GM11168 (cell line): Measurements from ENCODE around the gene AKAP12.
"Not testable (repeated sequence)": the region's sequence is repeated elsewhere in the genome, so short reads cannot be mapped to it uniquely, and the experiment has no call there.

Experiments used
- in situ Hi-C: fragments of 300-500 bp; cut with MboI; formaldehyde crosslinking; loops from one replicate; pipeline ENCODE4 v1.12.0; 2022; ENCODE audit warnings: low sequenced_read_pairs; ENCODE audit not compliant: unreplicated experiment

Gene AKAP12

DNA sequence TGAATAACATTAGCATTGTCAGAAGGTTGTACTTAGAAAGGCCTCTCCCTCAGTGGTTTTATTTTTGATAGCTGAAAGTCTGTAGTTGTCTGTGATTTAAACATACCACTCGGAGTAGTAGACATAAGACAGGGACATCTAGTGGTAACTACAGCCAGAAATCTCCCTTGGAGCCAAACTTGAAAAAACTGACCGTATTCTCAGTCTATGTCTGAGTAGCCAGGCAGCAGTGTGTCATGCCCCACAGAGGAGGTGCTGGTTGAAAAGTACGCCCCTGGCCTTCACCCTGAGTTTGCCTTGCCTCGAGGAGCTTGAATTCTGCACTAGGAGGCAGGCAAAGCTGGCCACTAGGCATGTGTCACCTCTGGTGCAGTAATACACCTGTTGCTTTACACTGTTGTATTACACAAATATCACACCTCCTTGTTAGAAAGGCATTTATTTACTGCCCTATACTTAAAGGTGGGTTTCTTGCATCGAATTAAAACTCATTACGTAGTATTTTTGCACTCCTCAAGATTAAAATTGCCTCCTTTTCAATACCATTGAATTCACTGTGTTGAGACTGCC lies 130.8 kb downstream of the AKAP12 start:
- in situ Hi-C loops = no loop called here

DNA sequence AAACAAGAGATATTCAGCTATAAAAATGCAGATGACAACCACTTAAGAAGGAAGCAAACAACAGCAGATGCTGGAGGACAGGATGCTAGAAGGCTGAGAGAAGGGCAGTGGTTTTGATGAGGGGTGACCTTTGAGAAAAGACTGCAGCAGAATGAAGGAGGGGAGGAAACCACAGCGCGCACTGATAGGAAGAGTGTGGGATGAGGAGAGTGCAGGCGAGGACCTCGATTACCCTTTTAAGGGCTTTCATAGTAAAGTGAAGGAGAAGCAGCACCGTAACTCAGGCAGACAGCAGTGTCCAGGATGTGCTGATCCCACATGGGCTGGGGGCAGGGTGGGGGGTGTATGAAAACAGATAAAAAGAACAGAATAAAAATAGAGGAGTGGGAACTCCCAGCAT lies 132.4 kb downstream of the AKAP12 start:
- in situ Hi-C loops = no loop called here

DNA sequence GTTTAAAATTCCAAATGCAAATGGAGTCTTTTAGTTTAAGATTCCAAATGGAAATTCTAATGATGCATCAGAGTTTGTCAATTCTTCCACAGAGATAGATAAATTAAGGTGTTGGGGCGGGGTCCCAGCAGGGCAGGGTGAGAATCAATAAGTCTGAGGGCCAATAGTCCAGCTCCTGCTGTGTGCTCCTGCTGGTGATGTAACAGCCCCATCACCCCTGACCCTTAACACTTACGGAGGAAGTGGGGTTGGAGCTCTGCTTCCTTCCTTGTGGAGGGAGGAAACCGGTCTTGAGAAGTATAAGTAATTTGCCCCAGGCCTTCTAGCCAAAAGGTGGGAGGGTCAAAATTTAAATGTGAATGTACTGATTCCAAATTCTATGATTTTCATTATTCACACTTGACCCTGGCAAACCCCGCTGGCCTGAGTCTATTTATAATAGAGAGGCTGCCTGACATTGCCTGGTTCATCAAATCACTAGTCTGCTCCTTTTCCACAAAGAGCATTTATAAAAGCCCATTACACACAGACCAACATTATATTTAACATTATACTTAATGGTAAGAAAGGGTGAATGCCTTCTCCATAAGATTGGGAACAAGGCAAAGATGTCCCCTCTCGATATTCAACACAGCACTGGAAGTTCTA lies 134.4 kb downstream of the AKAP12 start:
- in situ Hi-C loops = no loop called here

DNA sequence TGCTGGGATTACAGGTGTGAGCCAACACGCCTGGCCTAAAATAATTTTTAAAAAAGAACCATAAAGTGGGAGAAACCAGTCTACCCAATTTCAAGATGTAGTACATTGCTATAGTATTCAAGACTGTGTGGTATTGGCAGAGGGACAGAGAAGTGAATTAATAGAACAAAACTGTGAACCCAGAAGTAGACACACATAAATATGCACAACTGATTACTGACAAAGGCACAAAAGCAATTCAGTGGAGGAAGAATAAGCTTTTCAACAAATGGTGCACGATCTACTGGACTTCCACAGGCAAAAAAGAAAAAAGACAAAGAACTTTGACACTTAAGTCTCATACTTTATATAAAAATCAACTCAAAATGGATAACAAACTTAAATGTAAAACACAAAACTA lies 136.1 kb downstream of the AKAP12 start:
- in situ Hi-C loops = no loop called here

DNA sequence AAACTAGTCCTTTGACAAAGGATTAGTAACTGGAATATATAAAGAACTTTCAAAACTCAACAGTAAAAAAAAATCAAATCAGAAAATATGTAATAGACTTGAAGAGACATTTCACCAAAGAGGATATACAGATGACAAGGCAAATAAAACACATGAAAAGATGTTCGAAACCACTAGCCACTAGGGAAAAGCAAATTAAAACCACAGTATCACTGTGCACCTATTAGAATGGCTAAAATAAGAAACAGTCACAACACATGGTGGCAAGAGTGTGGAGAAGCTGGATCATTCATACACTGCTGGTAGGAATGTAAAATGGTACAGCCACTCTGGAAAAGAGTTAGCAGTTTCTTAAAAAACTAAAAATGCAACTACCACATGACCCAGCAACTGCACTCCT lies 136.7 kb downstream of the AKAP12 start:
- in situ Hi-C loops = no loop called here

DNA sequence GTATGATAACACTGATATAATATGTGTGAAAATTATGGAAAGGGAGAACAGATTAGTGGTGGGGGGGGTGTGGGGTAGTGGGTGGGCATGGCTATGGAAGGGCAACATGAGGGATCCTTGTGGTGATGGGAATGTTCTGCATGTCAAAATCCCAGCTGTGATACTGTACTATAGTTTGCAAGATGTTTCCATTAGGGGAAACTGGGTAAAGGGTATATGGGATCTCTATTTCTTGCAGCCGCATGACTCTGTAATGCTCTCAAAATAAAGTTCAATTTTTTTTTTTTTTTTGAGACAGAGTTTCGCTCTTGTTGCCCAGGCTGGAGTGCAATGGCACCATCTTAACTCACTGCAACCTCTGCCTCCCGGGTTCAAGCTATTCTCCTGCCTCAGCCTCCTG lies 137.3 kb downstream of the AKAP12 start:
- in situ Hi-C loops = no loop called here

DNA sequence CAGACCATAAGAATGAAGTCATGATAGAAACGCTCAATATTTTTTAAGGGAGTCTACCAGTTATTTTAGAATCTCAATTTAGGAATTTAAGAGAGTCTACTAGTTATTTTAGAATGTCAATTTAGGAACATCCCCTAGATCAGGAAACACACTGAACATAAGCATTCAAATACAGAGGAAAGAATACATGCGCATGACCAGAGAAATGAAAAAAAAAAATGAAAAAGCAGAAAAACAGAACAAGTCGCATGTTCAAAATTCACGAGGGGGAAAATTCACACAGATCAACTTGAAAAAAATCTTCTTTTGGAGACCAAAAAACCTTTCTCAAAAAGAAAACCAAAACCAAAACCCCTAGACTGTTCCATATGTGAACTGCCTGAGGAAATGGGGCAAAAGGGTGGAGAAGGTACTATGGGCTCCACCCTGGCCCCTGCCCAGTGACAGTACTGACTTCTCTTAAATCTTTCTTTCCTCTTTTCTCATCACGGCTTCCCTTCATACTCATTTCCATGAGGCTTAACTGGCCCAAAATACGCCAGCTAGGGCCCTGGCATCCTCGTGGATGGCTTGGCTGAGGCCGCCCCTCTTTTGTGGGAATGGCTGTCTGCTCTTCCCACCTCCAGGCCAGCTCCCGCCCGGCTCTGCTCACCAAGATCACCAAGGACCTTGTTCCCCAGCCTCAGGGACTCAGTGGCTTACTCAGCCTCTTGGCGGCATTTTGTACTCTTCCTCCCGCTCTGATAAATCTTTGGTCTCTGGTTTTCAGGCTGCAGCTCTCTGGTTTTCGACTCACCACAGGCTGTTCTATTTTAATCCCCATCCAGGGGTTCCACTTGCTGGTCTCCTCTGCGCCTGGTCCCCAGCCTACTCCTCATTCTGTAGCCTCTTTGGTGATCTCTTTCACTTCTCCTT lies 140.4 kb downstream of the AKAP12 start:
- in situ Hi-C loops = no loop called here

DNA sequence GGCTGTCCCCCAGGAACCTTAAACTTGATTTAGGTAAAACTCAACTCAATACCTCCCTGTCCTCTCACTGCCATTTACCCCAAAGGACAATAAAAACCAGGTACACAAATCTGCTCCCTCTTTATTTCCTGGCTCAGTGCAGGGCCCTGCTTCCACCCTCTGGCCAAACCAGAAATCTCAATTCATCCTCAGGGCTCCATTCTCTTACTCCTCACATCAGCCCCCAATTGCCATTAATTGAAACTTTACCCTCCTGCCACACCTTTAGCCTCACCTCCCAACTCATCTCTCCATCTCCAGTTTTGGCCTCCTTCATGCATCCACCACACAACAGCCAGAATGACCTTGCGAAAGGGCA lies 141.1 kb downstream of the AKAP12 start:
- in situ Hi-C loops = no loop called here

DNA sequence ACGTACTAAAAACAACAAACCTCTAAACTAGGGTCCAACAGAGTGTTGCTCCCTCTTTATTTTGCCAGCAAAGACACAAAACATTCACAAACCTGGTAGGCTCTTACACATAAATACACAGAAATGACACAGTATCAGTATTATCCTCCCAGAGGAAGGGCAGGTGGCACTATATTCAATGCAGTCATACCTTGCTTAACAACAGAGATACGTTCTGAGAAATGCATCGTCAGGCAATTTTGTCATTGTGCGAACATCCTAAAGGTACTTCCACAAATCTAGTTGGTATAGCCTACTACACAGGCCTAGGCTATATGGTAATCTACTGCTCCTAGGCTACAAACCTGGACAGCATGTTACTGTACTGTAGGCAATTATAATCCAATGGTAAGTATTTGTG lies 142.0 kb downstream of the AKAP12 start:
- in situ Hi-C loops = no loop called here

DNA sequence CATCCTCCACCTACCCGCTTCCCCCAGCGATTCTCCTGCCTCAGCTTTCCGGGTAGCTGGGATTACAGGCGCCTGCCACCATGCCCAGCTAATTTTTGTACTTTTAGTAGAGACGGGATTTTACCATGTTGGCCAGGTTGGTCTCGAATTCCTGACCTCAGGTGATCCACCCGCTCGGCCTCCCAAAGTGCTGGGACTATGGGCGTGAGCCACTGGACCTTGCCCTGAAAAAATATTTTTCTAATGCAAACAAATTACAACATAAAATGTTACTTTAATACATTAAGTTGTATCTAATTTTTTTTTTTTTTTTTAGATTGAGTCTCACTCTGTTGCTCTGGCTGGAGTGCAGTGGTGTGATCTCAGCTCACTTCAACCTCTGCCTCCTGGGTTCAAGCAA lies 142.9 kb downstream of the AKAP12 start:
- in situ Hi-C loops = not testable (repeated sequence)

DNA sequence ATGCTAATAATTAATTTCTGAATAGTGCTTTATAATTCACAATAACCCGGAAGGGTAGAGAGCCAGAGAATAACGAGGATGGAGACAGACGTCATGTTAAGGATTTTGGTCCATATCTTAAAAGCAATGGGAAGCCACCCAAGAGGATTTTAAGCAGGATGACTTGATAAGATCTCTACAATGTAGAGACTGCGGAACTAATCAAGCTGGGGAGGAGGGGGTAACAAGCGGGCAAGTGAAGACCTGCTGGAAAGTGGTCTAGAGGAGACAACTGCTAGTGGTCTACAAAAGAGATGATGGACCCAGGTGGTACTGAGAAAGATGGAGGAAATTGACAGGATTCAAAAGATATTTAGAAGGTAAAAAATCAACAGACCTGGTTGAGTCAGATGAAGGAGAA lies 144.4 kb downstream of the AKAP12 start:
- in situ Hi-C loops = no loop called here

DNA sequence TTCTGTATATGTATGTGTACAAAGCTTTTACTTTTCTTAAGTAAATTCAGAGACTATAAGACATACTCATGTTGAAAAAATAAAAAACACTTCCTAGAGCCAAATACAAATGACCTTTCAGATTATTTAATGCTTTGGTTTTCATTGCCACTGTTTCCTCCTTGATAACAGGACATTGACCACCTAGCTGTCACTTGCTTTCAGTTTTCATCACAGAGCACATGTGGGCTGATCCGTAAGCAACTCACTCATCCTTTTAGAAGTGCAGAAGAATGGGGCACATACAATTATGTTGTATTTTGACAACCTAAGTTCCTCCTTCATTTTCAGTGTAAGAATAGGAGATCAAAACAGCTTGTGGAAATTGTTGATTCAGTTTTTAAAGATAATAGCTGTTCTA lies 145.4 kb downstream of the AKAP12 start:
- in situ Hi-C loops = no loop called here

DNA sequence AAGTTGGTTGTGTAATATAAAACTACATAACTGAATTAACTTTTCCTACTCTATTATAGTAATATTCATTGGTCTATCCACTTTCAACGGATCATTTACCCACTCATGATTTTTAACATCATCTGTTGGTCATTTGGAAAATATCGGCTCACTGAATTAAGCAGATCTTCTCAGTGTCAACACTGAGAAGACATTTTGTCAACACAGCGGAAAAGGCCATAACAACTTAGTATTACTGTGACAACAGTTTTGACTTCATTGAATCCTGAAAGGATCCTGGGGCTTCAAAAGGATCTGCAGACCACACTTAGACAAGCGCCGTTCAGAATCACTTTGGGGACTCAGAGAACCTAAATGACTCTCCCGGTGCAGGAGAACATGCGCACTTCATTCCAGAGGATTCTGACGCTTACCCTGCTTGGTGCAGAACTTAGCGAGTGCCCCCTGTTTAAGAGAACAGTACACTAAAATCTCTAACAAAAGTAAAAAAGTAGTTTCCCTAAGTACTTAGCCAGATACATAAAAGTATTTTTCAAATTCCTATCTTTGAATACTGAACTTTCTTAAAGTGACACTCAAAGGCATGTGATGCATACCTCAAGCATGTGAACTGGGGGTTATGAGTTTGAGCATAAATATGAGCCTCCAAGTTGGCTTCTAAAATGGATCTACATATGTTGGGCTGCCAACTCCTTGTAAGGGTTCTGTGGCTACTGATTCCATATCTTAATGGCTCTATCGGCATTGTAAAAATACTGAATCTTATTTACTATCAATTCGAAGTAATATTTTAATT lies 147.6 kb downstream of the AKAP12 start:
- in situ Hi-C loops = no loop called here

DNA sequence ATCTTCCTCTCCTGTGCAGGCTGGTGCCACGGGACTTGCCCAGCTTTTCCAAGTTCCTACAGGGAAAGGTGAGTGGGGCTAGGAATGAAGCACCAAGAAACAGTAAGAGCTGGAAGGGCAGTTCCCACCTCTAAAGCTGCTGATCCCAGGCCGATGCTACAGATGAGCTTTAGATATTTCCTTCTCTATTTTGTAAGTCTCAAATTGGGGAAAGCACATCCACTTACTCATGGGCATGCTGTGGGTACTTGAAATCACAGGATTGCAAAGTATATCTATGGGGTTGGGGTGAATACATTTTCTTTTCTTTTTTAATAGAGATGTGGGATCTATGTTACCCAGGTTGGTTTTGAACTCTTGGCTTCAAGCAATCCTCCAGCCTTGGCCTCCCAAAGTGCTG lies 148.5 kb downstream of the AKAP12 start:
- in situ Hi-C loops = no loop called here

DNA sequence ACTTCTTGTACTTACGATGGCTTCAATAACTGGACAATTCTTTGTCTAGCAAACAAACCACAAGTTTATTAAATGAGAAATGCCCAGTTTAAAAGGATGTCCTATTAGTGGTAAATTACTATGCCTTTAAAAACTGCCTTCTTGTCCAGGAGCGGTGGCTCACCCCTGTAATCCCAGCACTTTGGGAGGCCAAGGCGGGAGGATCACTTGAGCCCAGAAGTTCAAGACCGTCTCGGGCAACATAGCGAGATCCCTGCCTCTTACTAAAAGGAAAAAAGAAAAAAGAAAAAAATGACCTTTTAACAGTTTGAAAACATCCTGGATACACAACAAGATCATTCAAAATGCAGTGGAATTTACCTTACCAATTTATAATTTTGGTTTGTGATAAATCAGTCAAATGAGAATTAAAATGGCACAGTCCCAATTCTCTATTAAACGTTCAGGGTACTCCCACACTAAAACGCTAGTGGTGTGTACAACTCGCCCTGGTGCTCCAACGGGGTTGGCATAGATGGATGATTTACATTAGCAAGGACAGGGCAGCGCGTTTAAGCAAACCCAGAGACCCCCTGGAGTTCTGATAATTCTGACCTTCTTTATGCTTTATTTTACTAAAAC lies 149.3 kb downstream of the AKAP12 start:
- in situ Hi-C loops = no loop called here

DNA sequence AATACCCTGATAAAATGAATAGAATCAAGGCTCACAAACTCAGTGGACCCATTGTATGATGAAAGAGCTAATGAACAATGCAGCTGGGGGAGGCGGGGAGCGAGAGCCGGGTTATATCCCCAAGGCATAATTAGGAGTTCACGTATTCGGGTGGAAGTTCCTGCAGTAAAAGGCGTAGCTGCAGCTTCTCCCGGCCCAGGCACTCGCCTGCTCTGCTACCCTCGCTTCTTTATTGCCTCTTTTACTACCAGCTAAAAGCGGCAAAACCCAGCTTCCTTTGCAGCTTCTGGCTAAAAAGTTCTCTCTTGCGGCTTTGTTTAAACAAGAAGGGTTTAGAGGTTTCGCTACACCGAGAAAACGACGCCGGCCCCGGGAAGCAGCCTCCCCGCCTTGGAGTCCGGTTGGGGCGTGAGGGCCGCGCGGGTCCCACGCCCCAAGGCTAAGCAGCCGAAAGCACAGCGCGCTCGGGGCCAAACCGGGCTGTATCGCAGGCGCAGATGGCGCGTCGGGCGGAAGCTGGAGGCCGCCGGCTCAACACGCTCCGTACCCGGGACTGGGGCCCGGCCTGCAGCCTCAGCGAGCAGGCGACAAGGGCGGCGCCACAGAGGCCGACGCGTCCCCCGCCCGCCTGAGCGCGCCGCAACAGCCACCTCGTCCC lies 150.0 kb downstream of the AKAP12 start:
- in situ Hi-C loops = no loop called here

DNA sequence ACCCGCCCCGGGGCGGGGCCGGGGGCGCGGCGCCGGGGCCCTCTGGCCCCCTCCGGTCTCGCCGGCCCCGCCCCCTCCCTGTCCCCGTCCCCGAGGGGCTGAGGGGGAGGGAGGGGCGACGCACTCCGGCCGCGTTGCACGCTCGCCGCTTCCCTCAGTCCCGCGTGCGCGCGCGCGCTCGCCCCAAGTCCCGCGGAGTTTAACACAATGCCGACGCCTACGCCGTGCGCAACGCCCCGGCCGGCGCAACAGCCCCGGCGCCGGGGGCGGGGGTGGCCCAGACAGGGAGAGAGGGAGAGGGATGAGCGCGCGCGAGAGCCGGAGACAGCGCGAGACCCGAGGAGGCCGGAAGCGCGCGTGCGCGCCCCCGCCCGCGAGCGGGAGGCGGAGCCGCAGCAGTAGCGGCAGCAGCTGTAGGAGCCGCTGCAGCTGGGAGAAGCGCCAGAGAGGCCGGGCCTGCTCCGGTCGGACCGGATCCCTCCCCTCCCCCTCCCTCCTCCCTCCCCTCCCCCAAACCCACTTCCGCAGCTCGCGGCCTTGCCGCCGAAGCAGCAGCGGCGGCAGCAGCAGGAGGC lies 150.6 kb downstream of the AKAP12 start:
- in situ Hi-C loops = no loop called here

DNA sequence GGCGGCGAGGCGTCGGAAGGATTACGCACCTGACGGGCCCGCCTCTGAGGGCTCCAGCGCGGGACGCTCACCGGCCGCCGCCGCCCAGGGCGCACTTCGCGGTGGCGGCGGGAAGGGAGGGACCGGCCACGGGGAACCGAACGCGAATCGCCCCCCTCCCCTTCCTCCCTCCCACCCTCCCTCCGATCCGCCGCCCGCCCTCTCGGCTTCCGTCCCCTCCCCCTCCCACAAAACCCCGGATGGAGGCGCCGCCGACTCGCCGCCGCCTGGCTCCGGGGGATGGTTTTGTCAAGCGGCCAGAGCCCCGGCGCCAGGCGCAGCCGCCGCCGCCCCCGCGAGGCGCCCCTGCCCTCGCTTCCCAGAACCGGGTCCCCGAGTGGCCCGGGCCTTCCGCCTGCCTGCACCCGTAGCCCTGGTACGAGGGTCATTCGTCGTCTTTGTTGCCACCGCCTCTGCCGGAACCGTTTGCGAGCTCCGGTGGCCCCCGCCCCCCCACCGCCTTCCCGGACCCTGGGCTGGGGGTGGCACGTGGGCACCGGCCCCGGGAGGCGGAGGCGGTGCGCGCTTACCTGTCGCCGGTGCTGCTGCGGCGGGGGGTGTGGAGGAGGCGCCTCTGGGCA lies 151.2 kb downstream of the AKAP12 start:
- in situ Hi-C loops = no loop called here
